PFSK-1 (cell line): ENCODE measurements around the gene TBPL1.

ENCODE experiments used
- FOXP2 ChIP-seq: optimal IDR thresholded peaks from 2 replicates; pipeline ENCODE3; 2011; ENCODE audit warnings: borderline replicate concordance, control low read depth, inconsistent platforms; ENCODE audit not compliant: insufficient read depth; ENCODE audit errors: extremely low read length, extremely low read depth
- POLR2AphosphoS5 ChIP-seq: IDR thresholded peaks from 2 replicates; pipeline ENCODE4 v1.6.1; 2012; ENCODE audit warnings: low read depth, mild to moderate bottlenecking, control low read depth, low read length, moderate library complexity
- REST ChIP-seq, 2 experiments: IDR thresholded peaks; 2 replicates each; pipeline versions ENCODE4 v1.6.1 to v1.8.0; 2011 to 2012; ENCODE audit warnings: low read depth in 2 of 2, low read length in 2 of 2, control low read depth in 1 of 2, inconsistent platforms in 1 of 2, mild to moderate bottlenecking in 1 of 2, moderate library complexity in 1 of 2; ENCODE audit not compliant: insufficient read depth in 1 of 2
- SIN3A ChIP-seq: IDR thresholded peaks from 2 replicates; pipeline ENCODE4 v1.6.1; 2012; ENCODE audit warnings: mild to moderate bottlenecking, low read length, moderate library complexity, borderline replicate concordance; ENCODE audit not compliant: insufficient read depth
- TAF1 ChIP-seq: IDR thresholded peaks from 2 replicates; pipeline ENCODE4 v1.6.1; 2012; ENCODE audit warnings: low read length, control low read depth, borderline replicate concordance; ENCODE audit not compliant: insufficient read depth

Gene TBPL1

GRCh38 chr6:134020968-134021367, 67.9 kb downstream of the TBPL1 start:
- TF ChIP-seq SIN3A (no peak), TAF1 (no peak), FOXP2 (no peak), REST (IDR thresholded peaks at IDR 0.05; ENCODE audit: insufficient read depth in 1 of 2, low read depth in 2 of 2, low read length in 2 of 2) (no peak), POLR2AphosphoS5 (no peak)

GRCh38 chr6:134021396-134022122, 68.5 kb downstream of the TBPL1 start:
- TF ChIP-seq REST (IDR thresholded peaks at IDR 0.05; ENCODE audit: insufficient read depth in 1 of 2, low read depth in 2 of 2, low read length in 2 of 2) = no peak
- TF ChIP-seq SIN3A = no peak
- no peak for TF ChIP-seq FOXP2
- TF ChIP-seq TAF1 = no peak
- no peak for TF ChIP-seq POLR2AphosphoS5

- TF ChIP-seq REST (IDR thresholded peaks at IDR 0.05; ENCODE audit: insufficient read depth in 1 of 2, low read depth in 2 of 2, low read length in 2 of 2) (no peak), POLR2AphosphoS5 (no peak), SIN3A (no peak), TAF1 (no peak), FOXP2 (no peak)
Observed at GRCh38 chr6:134022650-134023049, 69.6 kb downstream of the TBPL1 start.

GRCh38 chr6:134026597-134026996, 73.6 kb downstream of the TBPL1 start:
- no peak for TF ChIP-seq TAF1
- no peak for TF ChIP-seq SIN3A
- no peak for TF ChIP-seq REST (IDR thresholded peaks at IDR 0.05; ENCODE audit: insufficient read depth in 1 of 2, low read depth in 2 of 2, low read length in 2 of 2)
- TF ChIP-seq FOXP2 = no peak
- no peak for TF ChIP-seq POLR2AphosphoS5
